Pancreas (tissue), 10 donors: ENCODE results near the gene PELO. TPM values are rescaled to one million over a fixed set of nuclear protein-coding genes. Genes with fewer than 3 reads are reported as not detected.
"Not testable (repeated sequence)": the region's sequence is repeated elsewhere in the genome, so short reads cannot be mapped to it uniquely, and the experiment has no call there.

ENCODE experiments used
- ATAC-seq, 4 donors: fragments of 200-7000 bp; cut with Tn5 transposase; one replicate each; pipeline versions ENCODE4 v1.8.0 to v1.9.1; 2020; ENCODE audit warnings: mild to moderate bottlenecking in 4 of 4, moderate library complexity in 4 of 4
- DNase-seq, 6 donors: peaks; one replicate each; pipeline ENCODE4 v3.0.0-alpha.2; 2020
- FAIRE-seq: peaks from 2 replicates; lab custom pipeline; 2012; peaks lifted over from hg19 to GRCh38; lab: Jason Lieb, UNC
- H3K27ac ChIP-seq, 4 donors: fragments of 200-600 bp; sonication (generic); 1 replicate in 3 of 4; 2 replicates in 1 of 4; pipeline versions ENCODE4 v1.5.0 to v1.8.0; 2020
- H3K27me3 ChIP-seq, 4 donors: fragments of 200-600 bp; one replicate each; pipeline ENCODE4 v1.8.0; 2021
- H3K36me3 ChIP-seq, 3 donors: fragments of 200-600 bp; sonication (generic) in 1 of 3; one replicate each; pipeline versions ENCODE4 v1.5.0 to v1.8.0; 2020 to 2021
- H3K4me1 ChIP-seq, 3 donors: fragments of 200-600 bp; one replicate each; pipeline ENCODE4 v1.8.0; 2021
- H3K4me3 ChIP-seq, 4 donors: fragments of 200-600 bp; sonication (generic) in 2 of 4; one replicate each; pipeline versions ENCODE4 v1.5.0 to v1.8.0; 2020 to 2021
- H3K9me3 ChIP-seq, 4 donors: fragments of 200-600 bp; one replicate each; pipeline ENCODE4 v1.8.0; 2021
- WGBS, 2 donors: extraction: QIAGEN DNeasy Blood & Tissue Kit; methylation state at CpG; one replicate each; pipeline ENCODE4 v1.1.7; 2013; 5-methylcytosine and 5-hydroxymethylcytosine counted together
- intact Hi-C, 3 donors: fragments of 100-400 bp; cut with DNase I; formaldehyde crosslinking; loops; one replicate each; pipeline versions ENCODE4 v1.11.1 to v1.14.2; 2022
- polyA plus RNA-seq, 2 donors: library from polyadenylated mRNA; stranded (reverse); fragments of 200-250 nt; gene quantifications; one replicate each; pipeline ENCODE4 v1.2.3, GENCODE V29; 2013
- total RNA-seq, 6 donors: library from RNA; stranded (reverse); fragmentation: NEBNext Ultra II Directional in 4 of 6; extraction: Animal tissue kit (Norgen Biotek cat#: 25700) in 4 of 6; gene quantifications; one replicate each; pipeline versions ENCODE4 v1.2.1 to v1.2.4, GENCODE V29; 2021 to 2023
- TF ChIP-seq, protein P1 (sequence below), 4 donors: fragments of 200-600 bp; sonication (generic) in 3 of 4; IDR thresholded peaks; one replicate each; pipeline versions ENCODE4 v1.5.0 to v1.8.0; 2021; ENCODE audit warnings: antibody characterized with exemption in 4 of 4
- donor health status: healthy with polysubstance abuse.
- donor health status: DM: no; HTN: no; CAD: no; lungs with moderate emphysema.
- donor health status: DM: no; HTN: no; CAD: no.
- donor health status: control.
- donor health status: control.
- donor health status: Bipolar disorder and iron deficiency.
- donor health status: DM: yes; HTN: yes; CAD: no.
- donor health status: DM: no; HTN: no; CAD: no.
- donor health status: DM: no; HTN: no; CAD: no.
- donor health status: DM: yes; HTN: yes; CAD: no.

The PELO gene
- total and polyA plus RNA-seq, 8 donors: 2.0 to 12.2 (median 7.0) TPM

DNA sequence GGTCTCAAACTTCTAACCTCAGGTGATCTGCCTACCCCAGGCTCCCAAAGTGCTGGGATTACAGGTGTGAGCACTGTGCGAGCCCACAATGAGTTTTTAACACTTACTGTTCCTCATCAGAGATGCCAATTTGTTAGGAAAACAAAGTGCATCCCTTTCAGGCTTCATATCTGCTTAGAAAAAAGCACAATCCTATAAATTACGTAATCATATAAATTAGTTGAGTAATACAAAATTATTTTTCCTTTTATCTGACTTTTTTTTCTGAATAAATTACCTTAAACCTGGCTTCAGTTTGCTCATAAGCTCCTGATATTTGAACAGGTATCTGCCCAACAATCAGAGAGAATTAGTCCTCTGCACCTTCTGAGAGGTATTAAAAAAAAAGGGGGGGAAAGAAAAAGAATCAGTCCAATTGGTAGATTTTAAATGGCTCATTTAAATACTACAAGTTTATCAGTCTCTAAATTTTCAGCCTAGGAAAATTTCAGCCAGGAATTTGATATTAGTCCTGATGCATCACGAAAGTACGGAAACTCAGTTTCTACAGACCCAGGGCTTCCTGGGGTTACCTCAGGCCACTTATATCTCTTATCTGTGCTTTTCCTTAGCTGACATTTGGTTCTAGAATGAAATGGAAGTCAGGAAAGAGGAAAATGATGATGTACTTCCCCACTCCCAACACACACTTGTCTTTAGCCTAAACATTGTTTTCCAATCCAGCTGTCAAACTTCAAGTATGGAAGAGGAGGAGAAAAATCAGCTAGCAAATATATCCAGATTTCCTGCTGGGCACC is 26.8 kb downstream of the PELO start:
- DNase-seq (no peak), ATAC-seq (no peak), FAIRE-seq (no peak)
- H3K4me1 ChIP-seq: no peaks in the 10 kb centered on the region
- no peaks in the 10 kb centered on the region for H3K27me3 ChIP-seq
- intact Hi-C loops: no loop called here
- no peak overlapping the region for H3K27ac ChIP-seq
- no peaks in the 10 kb centered on the region for H3K9me3 ChIP-seq
- WGBS, 2 donors: 63 to 66% methylated on average over 4 of the region's 4 CpGs
- TF ChIP-seq, protein P1, sequence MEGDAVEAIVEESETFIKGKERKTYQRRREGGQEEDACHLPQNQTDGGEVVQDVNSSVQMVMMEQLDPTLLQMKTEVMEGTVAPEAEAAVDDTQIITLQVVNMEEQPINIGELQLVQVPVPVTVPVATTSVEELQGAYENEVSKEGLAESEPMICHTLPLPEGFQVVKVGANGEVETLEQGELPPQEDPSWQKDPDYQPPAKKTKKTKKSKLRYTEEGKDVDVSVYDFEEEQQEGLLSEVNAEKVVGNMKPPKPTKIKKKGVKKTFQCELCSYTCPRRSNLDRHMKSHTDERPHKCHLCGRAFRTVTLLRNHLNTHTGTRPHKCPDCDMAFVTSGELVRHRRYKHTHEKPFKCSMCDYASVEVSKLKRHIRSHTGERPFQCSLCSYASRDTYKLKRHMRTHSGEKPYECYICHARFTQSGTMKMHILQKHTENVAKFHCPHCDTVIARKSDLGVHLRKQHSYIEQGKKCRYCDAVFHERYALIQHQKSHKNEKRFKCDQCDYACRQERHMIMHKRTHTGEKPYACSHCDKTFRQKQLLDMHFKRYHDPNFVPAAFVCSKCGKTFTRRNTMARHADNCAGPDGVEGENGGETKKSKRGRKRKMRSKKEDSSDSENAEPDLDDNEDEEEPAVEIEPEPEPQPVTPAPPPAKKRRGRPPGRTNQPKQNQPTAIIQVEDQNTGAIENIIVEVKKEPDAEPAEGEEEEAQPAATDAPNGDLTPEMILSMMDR (IDR thresholded peaks at IDR 0.05): no peak
- no peaks in the 10 kb centered on the region for H3K36me3 ChIP-seq
- H3K4me3 ChIP-seq: no peak overlapping the region

DNA sequence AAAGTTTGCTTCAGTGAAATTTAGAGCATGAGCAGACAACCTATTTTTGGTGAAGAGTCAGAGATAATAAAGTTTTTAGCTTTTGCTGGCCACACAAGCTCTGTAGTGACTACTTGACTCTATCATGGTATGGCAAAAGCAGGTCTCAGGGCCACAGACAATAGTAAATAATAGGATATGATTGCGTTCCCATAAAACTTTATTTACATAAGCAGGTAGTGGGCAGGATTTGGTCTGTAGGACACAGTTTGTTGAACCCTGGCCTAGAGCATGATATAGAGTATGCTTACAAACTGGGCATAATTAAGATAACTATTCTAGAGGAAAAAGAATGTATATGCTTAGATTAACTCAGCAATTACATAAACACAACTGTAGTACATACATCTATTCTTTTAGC is 30.1 kb downstream of the PELO start:
- ATAC-seq: no peak
- H3K27ac ChIP-seq: no peak overlapping the region
- 53 to 58% methylated on average over 1 of the region's 1 CpG for WGBS, 2 donors

DNA sequence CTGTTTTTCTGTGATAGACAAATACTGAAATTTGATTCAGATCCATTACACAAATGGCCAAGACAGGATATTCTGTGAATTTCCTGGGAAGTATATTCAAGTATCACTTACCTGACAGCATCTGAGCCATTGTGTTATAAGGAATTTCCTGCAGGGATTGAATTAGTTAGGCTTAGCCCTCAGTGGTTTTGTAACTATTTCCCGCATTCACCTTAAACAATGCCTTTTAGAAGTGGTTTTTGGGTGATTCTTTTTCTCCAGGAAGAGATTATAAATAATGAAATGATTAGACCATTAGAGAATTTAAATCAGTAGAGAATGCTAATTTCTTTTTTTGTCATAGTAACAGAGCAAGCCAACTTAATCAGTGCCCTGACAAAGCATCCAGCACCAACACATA is 30.6 kb downstream of the PELO start:
- intact Hi-C loops: no loop called here
- no peak for DNase-seq
- Histone ChIP-seq H3K27ac (no peak overlapping the region), H3K9me3 (no peaks in the 10 kb centered on the region), H3K4me3 (no peak overlapping the region), H3K36me3 (no peaks in the 10 kb centered on the region), H3K4me1 (no peaks in the 10 kb centered on the region), H3K27me3 (no peaks in the 10 kb centered on the region)
- FAIRE-seq: no peak
- 93 to 95% methylated on average over 1 of the region's 1 CpG for WGBS, 2 donors
- TF ChIP-seq, protein P1 (IDR thresholded peaks at IDR 0.05): no peak
- ATAC-seq: no peak

More for the DNA sequence above, 30.1 kb downstream of the PELO start:
- no peaks in the 10 kb centered on the region for H3K4me1 ChIP-seq
- intact Hi-C loops: no loop called here
- H3K36me3 ChIP-seq: no peaks in the 10 kb centered on the region
- FAIRE-seq (no peak), DNase-seq (no peak)
- H3K4me3 ChIP-seq: no peak overlapping the region
- TF ChIP-seq, protein P1 (IDR thresholded peaks at IDR 0.05): no peak
- H3K9me3 ChIP-seq: no peaks in the 10 kb centered on the region
- no peaks in the 10 kb centered on the region for H3K27me3 ChIP-seq

DNA sequence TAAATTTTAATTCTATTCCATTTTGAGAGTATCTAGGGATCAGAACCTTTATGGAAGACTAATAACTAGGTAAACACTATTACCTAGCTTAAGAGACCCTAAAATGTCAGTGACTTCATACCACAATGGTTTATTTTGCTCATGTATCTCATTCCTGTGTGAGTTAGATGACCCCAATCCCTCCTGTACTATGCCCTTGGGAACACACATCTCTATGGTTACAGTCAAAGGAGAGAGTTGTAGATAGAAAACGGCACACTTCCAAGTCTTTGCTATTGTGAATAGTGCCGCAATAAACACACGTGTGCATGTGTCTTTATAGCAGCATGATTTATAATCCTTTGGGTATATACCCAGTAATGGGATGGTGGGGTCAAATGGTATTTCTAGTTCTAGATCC is 31.1 kb downstream of the PELO start:
- H3K36me3 ChIP-seq, DNase-seq, H3K27me3 ChIP-seq, H3K27ac ChIP-seq, H3K4me3 ChIP-seq, H3K9me3 ChIP-seq, ATAC-seq, FAIRE-seq, H3K4me1 ChIP-seq, intact Hi-C loops: not testable (repeated sequence)
- WGBS, 2 donors: 77 to 89% methylated on average over 3 of the region's 3 CpGs

DNA sequence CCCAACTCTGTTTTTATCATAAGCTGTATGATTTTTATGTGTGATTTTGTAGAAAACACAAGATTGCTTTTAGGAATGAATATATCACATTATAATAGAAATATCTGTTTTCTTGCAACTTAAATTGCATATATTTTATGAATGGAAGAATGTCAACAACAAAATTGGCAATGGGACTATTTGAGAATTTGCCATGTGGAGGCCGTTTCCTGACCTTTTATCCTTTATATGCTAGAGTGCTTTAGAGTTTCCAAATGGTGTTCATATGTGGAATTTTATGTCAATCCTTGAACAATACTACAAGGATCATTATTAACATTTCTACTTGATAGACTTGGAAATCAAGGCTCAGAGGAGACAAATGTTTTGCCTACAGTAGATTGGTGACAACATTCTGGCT is 34.2 kb downstream of the PELO start:
- DNase-seq (no peak), FAIRE-seq (no peak), ATAC-seq (no peak)
- Histone ChIP-seq H3K27ac (no peak overlapping the region), H3K27me3 (no peaks in the 10 kb centered on the region), H3K9me3 (no peaks in the 10 kb centered on the region), H3K4me3 (no peak overlapping the region), H3K4me1 (no peaks in the 10 kb centered on the region), H3K36me3 (no peaks in the 10 kb centered on the region)
- intact Hi-C loops: no loop called here
- 50 to 57% methylated on average over 1 of the region's 1 CpG for WGBS, 2 donors
- TF ChIP-seq, protein P1 (IDR thresholded peaks at IDR 0.05): no peak
